Measurements from ENCODE around the gene UGT2A3. TPM values are rescaled to one million over a fixed set of nuclear protein-coding genes. Genes with fewer than 3 reads are reported as not detected.

The UGT2A3 gene
- total and polyA plus RNA-seq, 7 donors = 0.16 TPM; not detected in 6

GRCh38 chr4:68985442-68985841 is 33.8 kb upstream of the UGT2A3 start:
- 29 to 60% (median 52%) methylated on average over 1 of the region's 1 CpG for WGBS, 3 donors

GRCh38 chr4:68984947-68985346 is 33.3 kb upstream of the UGT2A3 start:
- no peak for ATAC-seq
- Histone ChIP-seq H3K27ac (no peak overlapping the region), H3K9me3 (no peaks in the 10 kb centered on the region), H3K4me3 (no peak overlapping the region), H3K27me3 (ENCODE audit: insufficient read depth in 3 of 3, low read length in 2 of 3) (no peaks in the 10 kb centered on the region), H3K4me1 (no peaks in the 10 kb centered on the region), H3K36me3 (ENCODE audit: insufficient read depth in 1 of 2, low read depth in 1 of 2) (no peaks in the 10 kb centered on the region)
- WGBS, 3 donors = 49 to 60% (median 53%) methylated on average over 2 of the region's 2 CpGs
- intact Hi-C loops (cut with DNase I) = no loop called here
- no peak for TF ChIP-seq CTCF (IDR thresholded peaks at IDR 0.05)
- no peak for DNase-seq

More at GRCh38 chr4:68985442-68985841, 33.8 kb upstream of the UGT2A3 start:
- no peaks in the 10 kb centered on the region for H3K36me3 ChIP-seq (ENCODE audit: insufficient read depth in 1 of 2, low read depth in 1 of 2)
- no peaks in the 10 kb centered on the region for H3K4me1 ChIP-seq
- no peaks in the 10 kb centered on the region for H3K27me3 ChIP-seq (ENCODE audit: insufficient read depth in 3 of 3, low read length in 2 of 3)
- H3K27ac ChIP-seq = no peak overlapping the region
- no peak for DNase-seq
- no peaks in the 10 kb centered on the region for H3K9me3 ChIP-seq
- intact Hi-C loops (cut with DNase I) = no loop called here
- ATAC-seq = no peak
- H3K4me3 ChIP-seq = no peak overlapping the region
- TF ChIP-seq CTCF (IDR thresholded peaks at IDR 0.05) = no peak

DNA sequence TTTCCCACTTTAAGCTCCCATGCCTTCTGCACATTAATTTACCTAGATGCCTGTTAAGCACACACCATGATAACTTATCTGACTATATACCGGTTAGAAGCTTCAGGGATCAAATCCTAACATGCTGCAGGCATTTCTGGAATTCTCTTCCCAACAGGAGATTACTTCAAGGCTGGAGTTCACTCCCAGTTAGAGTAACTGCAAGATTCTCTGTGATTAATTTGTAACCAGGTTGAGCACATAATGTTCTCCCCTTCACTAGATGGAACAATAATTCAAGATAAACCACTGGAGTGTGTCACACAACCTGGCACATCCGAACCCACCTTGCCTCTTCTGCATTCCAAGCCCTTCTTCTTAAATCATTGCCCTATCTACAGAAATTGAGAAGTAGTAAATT is 11.8 kb upstream of the UGT2A3 start:
- no peaks in the 10 kb centered on the region for H3K4me1 ChIP-seq
- intact Hi-C loops (cut with DNase I) = no loop called here
- 16 to 39% (median 25%) methylated on average over 2 of the region's 2 CpGs for WGBS, 3 donors
- DNase-seq (no peak), ATAC-seq (no peak)
- H3K4me3 ChIP-seq = no peak overlapping the region
- H3K36me3 ChIP-seq (ENCODE audit: insufficient read depth in 1 of 2, low read depth in 1 of 2) = no peaks in the 10 kb centered on the region
- TF ChIP-seq CTCF (IDR thresholded peaks at IDR 0.05) = no peak
- H3K27me3 ChIP-seq (ENCODE audit: insufficient read depth in 3 of 3, low read length in 2 of 3) = no peaks in the 10 kb centered on the region
- no peak overlapping the region for H3K27ac ChIP-seq
- no peaks in the 10 kb centered on the region for H3K9me3 ChIP-seq

DNA sequence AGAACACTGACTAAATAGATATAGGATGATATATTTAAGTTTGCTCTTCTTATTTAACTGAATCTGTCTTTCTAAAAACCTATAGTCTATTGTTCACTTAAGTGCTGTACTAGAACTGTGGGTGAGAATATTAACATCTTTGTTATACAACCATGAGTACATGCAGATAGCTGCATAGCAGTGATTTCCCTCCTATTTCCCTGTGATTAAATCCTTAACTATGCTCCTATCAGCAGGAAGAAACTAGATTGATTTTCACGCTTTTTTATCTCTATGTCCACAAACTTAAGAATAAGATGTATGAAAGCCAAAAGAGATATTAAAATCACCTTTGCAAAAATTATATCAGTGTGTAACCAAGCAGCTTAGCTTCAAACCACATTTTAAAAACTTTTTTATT is 11.3 kb upstream of the UGT2A3 start:
- no peaks in the 10 kb centered on the region for H3K9me3 ChIP-seq
- no peak overlapping the region for H3K4me3 ChIP-seq
- no peak overlapping the region for H3K27ac ChIP-seq
- H3K27me3 ChIP-seq (ENCODE audit: insufficient read depth in 3 of 3, low read length in 2 of 3) = no peaks in the 10 kb centered on the region
- WGBS, 3 donors = 50 to 74% (median 63%) methylated on average over 1 of the region's 1 CpG
- DNase-seq (no peak), ATAC-seq (no peak)
- no peaks in the 10 kb centered on the region for H3K4me1 ChIP-seq
- intact Hi-C loops (cut with DNase I) = no loop called here
- no peak for TF ChIP-seq CTCF (IDR thresholded peaks at IDR 0.05)
- no peaks in the 10 kb centered on the region for H3K36me3 ChIP-seq (ENCODE audit: insufficient read depth in 1 of 2, low read depth in 1 of 2)

All from psoas muscle (tissue), 8 donors.